PC-9 (cell line): ENCODE data around the gene FYN.

ENCODE experiments used
- EZH2 ChIP-seq: fragments of 200-600 bp; sonication (generic); IDR thresholded peaks from 2 replicates; pipeline ENCODE4 v1.8.0; 2017; ENCODE audit warnings: antibody characterized with exemption, low read depth
- TF ChIP-seq, protein P1 (sequence below): fragments of 200-600 bp; sonication (generic); conservative IDR thresholded peaks from 2 replicates; pipeline ENCODE4 v1.6.1; 2017; ENCODE audit warnings: mixed run types, antibody characterized with exemption, mild to moderate bottlenecking, moderate library complexity

DNA sequence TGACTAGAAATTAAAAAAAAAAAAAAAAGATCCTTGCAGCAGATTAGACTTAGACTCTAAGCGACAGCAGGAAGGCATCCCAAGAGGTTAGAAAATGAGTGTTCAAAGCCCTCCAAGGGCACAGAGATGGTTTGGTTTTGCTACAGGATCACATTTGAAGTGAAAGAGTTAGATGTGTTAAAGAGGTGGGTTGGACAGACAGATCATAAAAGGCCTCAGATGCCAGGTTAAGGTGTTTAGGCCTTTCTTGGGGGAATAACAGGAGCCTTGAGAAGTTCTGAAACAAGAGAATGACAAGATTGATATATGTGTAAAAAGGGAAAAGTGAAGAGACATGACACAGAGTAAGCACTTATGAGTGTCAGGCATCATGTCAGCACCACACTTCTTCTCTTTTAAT lies 107.5 kb downstream of the FYN start:
- TF ChIP-seq, protein P1, sequence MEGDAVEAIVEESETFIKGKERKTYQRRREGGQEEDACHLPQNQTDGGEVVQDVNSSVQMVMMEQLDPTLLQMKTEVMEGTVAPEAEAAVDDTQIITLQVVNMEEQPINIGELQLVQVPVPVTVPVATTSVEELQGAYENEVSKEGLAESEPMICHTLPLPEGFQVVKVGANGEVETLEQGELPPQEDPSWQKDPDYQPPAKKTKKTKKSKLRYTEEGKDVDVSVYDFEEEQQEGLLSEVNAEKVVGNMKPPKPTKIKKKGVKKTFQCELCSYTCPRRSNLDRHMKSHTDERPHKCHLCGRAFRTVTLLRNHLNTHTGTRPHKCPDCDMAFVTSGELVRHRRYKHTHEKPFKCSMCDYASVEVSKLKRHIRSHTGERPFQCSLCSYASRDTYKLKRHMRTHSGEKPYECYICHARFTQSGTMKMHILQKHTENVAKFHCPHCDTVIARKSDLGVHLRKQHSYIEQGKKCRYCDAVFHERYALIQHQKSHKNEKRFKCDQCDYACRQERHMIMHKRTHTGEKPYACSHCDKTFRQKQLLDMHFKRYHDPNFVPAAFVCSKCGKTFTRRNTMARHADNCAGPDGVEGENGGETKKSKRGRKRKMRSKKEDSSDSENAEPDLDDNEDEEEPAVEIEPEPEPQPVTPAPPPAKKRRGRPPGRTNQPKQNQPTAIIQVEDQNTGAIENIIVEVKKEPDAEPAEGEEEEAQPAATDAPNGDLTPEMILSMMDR, result no peak
- TF ChIP-seq EZH2, result no peak
